Uterus (tissue), 2 donors: ENCODE data around the gene FIGN.

Source experiments
- POLR2A ChIP-seq, 2 donors: fragments of 450-650 bp; IDR thresholded peaks; one replicate each; pipeline ENCODE4 v1.6.1; 2016; ENCODE audit warnings: antibody characterized with exemption in 2 of 2, mild to moderate bottlenecking in 1 of 2, moderate library complexity in 1 of 2
- TF ChIP-seq, protein P1 (sequence below), 4 experiments: fragments of 200-600 bp in 2 of 4; fragments of 450-650 bp in 2 of 4; sonication (generic) in 2 of 4; IDR thresholded peaks; one replicate each; pipeline ENCODE4 v1.5.1; 2016 to 2019; ENCODE audit warnings: antibody characterized with exemption in 4 of 4, mild to moderate bottlenecking in 2 of 4, moderate library complexity in 1 of 4

- TF ChIP-seq, protein P1, sequence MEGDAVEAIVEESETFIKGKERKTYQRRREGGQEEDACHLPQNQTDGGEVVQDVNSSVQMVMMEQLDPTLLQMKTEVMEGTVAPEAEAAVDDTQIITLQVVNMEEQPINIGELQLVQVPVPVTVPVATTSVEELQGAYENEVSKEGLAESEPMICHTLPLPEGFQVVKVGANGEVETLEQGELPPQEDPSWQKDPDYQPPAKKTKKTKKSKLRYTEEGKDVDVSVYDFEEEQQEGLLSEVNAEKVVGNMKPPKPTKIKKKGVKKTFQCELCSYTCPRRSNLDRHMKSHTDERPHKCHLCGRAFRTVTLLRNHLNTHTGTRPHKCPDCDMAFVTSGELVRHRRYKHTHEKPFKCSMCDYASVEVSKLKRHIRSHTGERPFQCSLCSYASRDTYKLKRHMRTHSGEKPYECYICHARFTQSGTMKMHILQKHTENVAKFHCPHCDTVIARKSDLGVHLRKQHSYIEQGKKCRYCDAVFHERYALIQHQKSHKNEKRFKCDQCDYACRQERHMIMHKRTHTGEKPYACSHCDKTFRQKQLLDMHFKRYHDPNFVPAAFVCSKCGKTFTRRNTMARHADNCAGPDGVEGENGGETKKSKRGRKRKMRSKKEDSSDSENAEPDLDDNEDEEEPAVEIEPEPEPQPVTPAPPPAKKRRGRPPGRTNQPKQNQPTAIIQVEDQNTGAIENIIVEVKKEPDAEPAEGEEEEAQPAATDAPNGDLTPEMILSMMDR (IDR thresholded peaks at IDR 0.05) = no peak
- no peak for TF ChIP-seq POLR2A (IDR thresholded peaks at IDR 0.05)
Observed at GRCh38 chr2:163664610-163665009, 71.2 kb downstream of the FIGN start.
